GM19240 (cell line): ENCODE results near the gene DENND6B.
A peak's percentile ranks its signal among the peaks of the same experiment; 100 is the strongest.
"Not testable (repeated sequence)": the region's sequence is repeated elsewhere in the genome, so short reads cannot be mapped to it uniquely, and the experiment has no call there.

Experiments
- DNase-seq: peaks from one replicate; pipeline ENCODE4 v3.0.0; 2011; ENCODE audit warnings: low spot score; ENCODE audit not compliant: insufficient read length

DENND6B gene, protein sequence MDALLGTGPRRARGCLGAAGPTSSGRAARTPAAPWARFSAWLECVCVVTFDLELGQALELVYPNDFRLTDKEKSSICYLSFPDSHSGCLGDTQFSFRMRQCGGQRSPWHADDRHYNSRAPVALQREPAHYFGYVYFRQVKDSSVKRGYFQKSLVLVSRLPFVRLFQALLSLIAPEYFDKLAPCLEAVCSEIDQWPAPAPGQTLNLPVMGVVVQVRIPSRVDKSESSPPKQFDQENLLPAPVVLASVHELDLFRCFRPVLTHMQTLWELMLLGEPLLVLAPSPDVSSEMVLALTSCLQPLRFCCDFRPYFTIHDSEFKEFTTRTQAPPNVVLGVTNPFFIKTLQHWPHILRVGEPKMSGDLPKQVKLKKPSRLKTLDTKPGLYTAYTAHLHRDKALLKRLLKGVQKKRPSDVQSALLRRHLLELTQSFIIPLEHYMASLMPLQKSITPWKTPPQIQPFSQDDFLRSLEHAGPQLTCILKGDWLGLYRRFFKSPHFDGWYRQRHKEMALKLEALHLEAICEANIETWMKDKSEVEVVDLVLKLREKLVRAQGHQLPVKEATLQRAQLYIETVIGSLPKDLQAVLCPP

DNA sequence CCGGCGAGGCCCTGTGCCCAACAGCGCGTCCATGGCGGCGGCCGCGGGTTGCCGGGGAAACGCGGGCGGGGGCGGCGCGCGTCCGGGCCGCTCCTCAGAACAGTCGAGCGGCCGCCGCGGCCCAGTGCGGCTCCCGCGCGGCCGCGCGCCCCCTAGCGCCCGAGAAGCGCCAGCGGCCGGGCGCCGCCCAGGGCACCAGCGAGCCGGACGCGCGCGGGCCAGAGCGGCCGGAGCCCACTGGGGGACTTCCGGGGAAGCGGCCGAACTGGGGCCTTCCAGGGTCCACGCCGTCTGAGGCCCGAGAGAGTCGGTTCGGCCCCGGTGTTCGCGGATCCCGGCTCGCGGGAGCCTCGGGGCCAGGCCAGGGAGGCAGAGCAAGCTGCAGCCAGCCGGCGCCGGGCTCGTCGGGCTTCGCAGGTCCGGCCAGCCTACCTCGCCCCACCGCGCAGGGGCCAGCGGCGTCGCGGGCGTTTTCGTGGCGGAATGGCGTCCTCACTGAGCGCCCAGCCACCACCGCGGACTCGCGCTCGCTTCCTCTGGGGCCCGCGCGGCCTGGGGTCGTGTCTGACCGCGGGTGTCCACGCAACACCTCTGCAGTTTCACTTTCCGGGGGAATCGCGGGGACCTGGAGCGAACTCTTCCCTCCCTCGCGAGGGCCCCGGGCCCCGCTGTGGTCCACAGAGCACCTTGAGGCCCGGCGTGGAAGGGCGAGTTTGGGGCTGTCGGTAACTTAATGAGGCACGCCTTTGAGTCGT is at the start of gene DENND6B:
TSS of gene DENND6B (minus strand) at position 57 of the 755 bp plus-strand sequence. CDS start at position 33, 24 bp downstream.
- DNase-seq, result peak; percentile 89

DNA sequence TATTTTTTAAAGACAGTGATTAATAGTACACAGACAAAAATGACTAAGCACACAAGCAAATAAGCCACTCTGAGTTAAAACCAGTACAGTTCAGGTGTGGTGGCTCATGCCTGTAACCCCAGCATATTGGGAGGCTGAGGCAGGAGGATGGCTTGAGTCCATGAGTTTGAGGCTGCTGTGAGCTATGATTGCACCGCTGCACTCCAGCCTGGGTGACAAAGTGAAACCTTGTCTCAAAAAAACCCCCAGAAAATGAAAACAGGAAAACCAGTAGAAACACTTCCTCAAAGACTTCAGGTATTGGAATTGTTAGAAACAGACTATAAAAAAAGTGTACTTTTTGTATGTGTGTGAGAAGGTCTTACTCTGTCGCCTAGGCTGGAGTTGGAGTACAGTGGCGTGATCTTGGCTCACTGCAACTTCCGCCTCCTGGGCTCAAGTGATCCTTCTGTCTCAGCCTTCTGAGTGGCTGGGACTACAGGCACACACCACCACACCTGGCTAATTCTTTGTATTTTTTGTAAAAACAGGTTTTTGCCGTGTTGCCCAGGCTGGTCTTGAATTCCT is 49.4 kb upstream of the DENND6B start:
- no peak for DNase-seq

DNA sequence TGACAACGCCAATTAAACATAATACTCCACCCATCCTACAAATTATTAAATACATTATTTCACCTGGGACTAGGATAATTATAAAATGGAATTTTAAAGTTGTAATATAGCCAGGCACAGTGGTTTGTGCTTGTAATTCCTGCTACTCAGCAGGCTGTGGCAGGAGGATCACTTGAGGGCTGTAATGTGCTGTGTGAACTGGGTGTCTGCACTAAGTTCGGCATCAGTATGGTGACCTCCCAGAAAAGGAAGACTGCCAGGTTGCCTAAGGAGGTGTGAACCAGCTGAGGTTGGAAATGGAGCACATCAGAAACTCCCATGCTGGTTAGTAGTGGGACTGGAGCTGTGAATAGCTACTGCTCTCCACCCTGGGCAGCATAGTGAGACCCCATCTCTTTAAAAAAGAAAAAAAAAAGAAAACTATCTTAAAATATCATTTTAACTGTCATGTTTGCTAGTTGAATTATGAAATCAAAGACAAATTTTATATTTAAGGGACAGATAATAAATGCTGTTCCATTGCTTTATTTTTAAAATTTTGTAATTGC is 44.4 kb upstream of the DENND6B start:
- DNase-seq, result no peak

DNA sequence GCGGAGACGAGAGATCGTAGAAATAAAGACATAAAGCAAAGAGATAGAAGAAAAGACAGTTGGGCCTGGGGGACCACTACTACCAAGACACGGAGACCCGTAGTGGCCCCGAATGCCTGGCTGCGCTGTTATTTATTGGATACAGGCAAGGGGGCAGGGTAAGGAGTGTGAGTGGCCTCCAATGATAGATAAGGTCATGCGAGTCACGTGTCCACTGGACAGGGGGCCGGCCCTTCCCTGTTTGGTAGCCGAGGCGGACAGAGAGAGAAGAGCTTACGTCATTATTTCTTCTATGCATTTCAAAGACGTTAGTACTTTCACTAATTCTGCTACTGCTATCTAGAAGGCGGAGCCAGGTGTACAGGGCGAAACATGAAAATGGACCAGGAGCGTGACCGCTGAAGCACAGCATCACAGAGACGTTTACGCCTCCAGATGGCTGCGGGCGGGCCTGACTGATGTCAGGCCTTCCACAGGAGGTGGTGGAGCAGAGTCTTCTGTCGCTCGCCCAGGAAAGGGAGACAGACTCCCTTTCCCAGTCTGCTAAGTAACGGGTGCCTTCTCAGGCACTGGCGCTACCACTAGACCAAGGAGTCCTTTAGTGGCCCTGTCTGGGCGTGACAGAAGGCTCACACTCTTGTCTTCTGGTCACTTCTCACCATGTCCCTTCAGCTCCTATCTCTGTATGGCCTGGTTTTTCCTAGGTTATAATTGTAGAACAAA is 41.1 kb upstream of the DENND6B start:
- no peak for DNase-seq

DNA sequence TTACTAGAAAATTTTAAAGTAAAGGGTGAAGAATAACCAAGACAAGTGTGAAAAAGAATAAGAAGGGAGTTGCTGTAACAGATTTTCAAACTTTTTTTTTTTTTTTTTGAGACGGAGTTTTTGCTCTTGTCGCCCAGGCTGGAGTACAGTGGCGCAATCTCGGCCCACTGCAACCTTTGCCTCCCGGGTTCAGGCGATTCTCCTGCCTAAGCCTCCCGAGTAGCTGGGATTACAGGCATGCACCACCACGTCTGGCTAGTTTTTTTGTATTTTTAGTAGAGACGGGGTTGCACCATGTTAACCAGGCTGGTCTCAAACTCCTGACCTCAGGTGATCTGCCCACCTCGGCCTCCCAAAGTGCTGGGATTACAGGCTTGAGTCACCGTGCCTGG is 37.0 kb upstream of the DENND6B start:
- DNase-seq, result not testable (repeated sequence)

DNA sequence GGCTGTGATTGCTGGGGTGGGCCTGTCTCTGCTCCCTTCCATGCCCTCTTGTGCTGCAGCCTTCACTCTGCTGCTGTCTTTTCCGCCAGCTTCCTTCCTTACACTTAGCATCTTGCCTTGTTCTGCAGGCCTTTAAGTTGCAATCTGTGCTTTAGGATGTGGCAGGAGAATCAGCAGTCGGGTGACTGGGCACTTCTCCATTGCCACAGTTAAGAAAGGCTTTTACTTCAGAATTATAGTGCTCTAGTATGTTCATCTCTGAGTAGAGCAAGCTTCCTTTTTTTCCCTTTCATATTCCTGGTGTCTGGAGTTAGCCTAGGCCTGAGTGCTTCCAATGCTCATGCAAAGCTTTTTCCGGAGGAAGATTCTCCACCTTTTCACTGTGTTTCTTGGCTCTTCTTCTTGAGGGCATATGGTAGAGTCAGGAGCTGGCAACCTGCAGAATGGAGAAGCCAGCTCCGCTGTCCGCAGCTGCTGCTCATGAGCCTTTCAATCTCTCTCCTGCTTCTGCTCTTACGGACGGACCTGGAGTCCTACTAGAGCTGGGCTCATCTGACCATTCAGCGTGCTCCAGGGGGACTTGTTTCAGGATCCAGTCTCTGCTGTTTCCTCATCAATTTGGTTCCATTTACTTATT is 36.5 kb upstream of the DENND6B start:
- DNase-seq, result no peak

DNA sequence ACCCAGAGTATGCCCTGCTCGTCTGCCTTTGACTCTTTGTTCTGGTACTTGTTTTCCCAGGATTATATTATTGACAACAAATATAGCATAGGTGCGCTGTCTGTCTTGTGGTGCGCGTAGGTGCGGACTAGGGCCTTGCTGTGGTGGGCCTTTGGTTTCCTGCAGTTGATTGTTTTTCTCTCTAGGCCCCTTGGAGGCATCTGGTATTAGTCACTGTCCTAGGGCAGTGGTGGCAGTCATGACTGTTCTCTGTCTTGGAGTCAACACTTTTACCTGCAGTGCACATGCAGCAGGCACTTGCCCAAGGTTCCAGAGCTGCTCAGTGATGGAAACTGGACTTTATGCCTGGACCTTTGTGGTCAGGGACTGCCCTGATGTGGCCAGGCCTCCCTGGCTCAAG is 34.9 kb upstream of the DENND6B start:
- no peak for DNase-seq

DNA sequence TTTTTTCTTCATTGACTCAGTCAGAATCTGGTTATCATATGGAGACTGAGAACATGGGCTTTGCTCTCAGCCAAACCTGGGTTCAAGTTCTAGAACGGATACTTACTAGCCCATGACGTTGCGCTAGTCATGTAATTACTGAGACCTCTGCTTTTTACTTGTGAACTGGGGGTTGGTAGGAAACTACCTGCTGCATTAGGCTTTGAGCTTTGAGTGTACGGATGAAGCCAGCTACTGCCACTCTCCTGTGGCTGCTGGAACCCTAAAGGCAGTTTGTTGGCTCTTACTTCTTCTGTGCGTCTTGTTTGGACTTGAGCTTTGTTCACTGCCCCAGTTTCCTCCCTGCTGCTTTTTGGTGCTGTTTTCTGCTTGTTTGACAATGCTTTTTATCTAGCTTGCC is 34.4 kb upstream of the DENND6B start:
- no peak for DNase-seq

DNA sequence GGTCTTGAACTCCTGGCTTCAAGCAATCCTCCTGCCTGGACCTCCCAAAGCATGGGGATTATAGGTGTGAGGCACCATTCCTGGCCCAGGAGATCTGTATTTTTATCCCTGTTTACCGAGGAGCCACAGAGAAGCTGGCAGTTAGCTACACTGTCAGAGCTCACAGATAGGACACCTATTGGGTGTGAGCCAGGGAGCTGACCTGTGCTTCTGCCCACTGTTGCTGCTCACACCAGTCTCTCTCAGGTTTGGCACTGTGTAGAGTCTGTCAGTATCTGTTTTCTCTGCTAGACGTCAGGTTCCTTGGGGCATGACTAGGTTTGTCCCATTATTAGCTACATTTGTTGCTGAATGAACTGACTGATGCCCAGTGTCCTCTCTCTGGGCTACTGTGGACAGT is 33.8 kb upstream of the DENND6B start:
- DNase-seq, result no peak

DNA sequence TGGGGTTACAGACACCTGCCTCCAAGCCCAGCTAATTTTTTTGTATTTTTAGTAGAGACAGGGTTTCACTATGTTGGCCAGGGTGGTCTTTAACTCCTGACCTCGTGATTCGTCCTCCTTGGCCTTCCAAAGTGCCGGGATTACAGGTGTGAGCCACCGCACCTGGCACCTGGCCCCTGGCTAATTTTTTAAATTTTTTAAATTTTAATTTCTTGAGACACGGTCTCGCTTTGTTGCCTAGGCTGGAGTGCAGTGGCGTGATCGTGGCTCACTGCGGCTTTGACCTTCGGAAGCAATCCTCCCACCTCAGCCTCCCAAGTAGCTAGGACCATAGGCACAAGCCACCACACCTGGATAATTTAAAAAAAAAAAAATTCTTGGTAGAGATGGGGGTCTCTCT is 30.9 kb upstream of the DENND6B start:
- DNase-seq, result no peak

DNA sequence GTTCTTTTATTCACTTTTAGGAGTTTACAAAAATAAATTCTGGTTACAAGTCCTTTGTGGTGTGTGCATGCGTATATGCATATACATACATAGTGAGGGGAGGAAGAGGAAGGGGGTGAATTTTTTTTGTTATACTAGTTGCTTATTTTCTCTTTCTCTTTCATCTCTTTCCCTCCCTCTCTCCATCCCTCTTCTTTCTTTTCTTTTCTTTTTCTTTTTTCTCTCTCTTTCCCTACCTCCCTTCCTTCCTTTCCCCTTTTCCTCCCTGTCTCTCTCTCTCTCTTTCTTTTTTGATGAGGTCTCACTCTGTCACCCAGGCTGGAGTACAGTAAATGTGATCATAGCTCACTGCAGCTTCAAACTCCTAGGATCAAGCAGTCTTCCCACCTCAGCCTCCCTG is 30.4 kb upstream of the DENND6B start:
- DNase-seq, result no peak

DNA sequence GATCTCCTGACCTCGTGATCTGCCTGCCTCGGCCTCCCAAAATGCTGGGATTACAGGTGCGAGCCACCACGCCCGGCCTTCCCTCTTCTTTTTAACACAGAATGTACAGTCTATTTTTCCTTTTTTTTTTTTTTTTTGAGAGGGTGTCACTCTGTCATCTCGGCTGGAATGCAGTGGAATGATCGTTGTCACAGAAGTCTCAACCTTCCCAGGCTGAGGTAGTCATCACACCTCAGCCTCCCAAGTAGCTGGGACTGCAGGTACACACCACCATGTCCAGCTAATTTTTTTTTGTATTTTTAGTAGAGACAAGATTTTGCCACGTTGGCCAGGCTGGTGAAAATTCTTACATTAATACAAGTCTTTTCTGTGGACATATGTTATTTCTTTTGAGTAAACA is 29.4 kb upstream of the DENND6B start:
- no peak for DNase-seq

DNA sequence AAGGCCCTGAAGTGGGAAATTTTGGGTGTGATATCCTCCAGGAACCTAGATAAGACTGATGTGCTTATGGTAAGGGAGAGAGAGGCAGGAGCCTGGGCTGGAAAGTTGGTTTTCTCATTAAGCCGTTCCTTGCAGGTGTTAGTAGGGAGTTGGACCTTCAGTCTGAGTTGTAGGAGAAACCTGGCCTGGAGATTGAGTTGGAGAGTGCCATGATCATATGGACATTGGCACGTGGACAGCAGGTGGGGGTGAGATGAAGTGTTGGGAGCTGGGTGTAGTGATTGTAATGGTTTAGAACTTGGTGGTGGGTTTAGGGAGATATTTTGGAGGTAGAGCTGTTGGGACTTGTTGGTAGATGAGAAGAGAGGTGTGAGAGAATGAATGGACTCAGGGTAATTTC is 21.2 kb upstream of the DENND6B start:
- DNase-seq, result no peak

DNA sequence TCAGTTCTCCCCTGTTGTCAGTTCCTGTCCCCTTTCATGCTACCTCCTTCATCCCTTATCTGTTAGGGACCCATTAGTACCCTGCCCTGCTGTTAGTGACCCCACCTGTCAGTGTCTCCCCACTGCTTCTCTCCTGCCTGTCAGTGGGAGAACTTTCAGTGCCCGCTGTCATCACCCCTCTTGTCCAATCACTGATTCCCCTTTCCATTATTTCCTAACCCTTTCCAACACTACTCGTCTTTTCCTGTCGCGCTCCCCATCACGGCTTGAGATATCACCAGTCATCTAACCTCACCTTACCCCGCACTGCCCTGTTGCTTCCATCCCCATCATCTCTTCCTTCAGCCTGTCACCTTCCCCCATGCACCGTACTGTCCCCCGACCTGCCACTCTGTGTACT is 20.3 kb upstream of the DENND6B start:
- DNase-seq, result no peak

DNA sequence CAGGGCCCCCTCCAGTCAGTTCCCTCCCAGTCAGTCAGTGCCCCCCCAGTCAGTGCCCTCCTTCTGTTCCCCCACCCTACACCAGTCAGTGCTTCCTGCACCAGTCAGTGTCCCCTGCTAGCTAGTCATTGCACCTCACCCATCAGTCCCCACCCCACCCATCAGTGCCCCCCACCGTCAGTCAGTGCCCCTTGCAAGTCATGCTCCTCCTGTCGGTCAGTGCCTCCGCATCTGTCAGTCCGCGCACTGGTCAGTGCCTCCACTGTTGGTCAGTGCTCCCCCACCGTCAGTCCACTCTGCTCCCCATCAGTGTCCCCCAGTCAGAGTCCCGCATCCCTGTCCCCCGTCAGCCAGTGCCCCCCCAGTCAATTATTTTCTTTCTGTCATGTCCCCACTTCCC is 19.7 kb upstream of the DENND6B start:
- DNase-seq, result no peak

DNA sequence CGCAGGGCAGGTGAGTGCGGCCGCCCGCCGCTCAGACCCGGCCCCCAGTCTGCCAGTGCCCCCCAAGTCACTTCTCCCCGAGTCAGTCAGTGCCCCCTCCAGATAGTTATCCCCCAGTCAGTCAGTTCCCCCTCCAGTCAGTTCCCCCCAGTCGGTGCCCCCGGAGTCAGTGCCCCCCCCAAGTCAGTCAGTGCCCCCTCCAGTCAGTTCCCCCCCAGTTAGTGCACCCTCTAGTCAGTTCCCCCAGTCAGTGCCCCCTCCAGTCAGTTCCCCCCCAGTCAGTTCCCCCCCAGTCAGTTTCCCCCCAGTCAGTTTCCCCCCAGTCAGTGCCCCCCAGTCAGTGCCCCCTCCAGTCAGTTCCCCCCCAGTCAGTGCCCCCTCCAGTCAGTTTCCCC is 16.7 kb upstream of the DENND6B start:
- DNase-seq, result no peak

DNA sequence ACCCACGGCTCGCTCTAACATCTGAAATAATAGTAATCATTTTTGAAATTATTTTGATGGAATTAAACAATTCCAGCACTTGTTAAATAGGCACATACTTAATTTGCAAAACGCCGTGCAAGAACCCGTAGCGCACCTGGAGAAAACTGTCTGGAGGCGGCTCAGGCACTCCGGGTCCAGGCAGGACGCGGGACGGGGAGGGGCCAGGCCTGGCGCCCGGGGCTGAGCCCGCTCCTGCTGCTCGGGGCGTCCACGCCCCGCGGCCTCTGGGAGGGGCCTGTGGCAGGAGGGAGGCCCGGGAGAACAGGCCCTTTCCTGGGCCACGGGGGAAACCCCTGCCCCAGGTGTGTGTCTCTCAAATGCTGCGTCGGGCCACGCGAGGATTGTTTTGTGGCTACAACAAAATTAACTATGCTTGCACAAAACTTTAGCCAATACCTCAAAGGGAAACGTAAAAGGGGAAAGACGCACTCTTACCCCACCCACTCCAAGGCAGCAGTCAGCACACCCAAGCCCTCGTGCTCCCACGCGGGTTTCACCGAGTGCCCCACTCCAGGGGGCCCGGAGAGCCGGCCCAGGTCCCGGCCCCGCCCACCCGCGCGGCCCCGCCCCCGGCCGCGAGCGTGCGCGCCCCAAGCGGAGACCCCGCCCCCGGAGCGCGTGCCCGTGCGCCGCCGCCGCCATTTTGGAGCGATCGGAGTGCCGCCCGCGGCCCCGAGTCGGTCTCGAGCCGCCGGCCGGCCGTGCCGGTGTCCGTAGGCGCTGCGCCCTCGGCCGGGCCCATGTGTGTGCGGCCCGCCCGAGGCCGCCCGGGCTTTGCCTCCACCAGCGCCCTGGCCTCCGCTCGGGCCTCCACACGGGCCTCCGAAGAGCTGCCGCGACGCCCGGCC is 16.1 kb upstream of the DENND6B start, which contains the start of gene PPP6R2:
TSS of gene PPP6R2 (plus strand) at position 677 of the 890 bp plus-strand sequence. CDS start 50,582 bp downstream, outside the sequence.
- DNase-seq, result peak; percentile 60

DNA sequence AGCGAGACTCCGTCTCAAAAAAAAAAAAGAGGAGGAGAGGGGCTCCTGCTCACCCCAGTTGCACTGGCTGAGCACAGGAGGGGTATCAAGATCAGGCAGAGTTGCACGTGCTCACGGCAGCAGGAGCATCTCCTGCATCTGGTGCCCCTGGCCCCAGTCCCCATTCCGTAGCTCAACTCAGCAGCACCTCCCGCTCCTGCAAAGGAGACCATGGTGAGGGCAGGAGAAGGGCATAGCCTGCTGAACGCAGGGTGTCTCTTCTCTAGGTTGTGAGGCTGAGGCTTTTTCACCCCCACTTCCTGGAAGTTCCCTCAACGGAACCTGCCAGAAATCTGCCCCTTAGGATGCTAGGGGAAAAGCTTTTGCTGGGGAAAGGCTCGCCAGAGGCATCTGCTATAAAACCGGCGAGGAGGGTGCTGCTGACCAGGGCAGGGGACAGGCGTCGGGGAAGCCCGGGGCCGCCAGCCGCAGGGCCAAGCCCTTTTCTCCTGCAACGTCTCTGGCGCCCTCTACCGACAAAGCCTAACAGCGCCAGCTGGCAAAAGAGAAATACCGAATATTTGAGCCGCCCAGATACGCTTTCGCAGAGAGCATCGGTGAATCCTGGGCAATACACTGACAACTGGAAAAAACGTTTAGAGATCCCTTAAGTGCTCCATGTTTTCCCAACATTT is 15.3 kb upstream of the DENND6B start:
- DNase-seq, result no peak
